Stromal cell of bone marrow (primary cell): ENCODE measurements around the gene DNAH10.
"Not testable (repeated sequence)": the region's sequence is repeated elsewhere in the genome, so short reads cannot be mapped to it uniquely, and the experiment has no call there.

Experiments
- DNase-seq: peaks from one replicate; pipeline ENCODE4 v3.0.0-alpha.2; 2012; ENCODE audit warnings: low read depth

DNAH10 gene

DNA sequence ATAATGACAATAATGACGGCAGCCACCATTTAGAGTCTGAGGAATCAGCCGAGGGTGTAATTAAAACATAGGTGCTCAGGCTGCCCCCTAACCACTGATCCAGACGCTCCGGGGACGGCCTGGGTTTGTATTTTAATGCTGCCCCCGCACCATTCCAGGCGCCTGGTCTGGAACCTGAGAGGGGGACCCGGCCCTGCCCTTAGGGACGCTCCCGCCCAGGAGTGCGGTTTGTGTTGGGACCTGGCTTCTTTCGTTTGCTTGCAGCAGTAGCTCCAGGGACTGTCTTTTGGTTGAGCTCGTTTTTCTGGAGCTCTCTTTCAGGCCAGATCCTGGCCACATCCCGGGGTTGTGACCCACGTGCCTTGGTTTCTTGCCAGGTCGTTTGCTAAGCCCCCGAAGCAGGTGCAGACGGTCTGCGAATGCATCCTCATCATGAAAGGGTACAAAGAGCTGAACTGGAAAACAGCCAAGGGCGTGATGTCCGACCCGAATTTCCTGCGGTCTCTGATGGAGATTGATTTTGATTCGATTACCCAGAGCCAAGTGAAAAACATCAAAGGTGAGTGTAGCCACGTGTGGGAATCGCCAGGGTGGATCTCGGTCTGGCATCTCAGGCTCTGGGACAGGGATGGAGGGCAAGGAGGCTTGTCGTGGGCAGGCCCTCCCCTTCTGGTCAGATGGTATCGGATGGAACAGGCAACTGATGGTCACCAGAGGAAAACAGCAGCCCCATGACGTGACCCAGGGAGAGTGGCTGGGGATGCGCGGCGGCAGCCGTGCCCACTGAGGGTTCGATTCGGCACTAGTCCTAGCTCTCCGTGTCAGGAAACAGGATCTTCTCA, 147.0 kb downstream of the DNAH10 start:
- no peak for DNase-seq

GRCh38 chr12:123910057-123910456, 148.0 kb downstream of the DNAH10 start:
- DNase-seq = no peak

DNA sequence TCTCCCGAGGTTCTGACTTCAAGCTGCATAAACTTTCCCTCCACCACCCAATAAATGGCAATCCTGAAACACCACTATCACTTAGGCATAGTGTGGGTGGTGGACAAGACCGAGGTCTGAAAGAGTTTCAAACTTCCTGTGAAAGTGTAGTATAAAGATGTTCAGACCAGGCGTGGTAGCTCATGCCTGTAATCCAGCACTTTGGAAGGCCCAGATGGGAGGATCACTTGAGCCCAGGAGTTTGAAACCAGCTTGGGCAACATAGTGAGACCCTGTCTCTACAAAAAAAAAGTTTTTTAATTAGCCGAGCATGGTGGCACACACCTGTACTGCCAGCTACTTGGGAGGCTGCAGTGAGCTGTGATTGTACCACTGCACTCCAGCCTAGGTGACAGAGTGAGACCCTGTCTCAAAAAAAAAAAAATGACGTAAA, 148.7 kb downstream of the DNAH10 start:
- no peak for DNase-seq

GRCh38 chr12:123911672-123912409, 149.7 kb downstream of the DNAH10 start:
- DNase-seq = not testable (repeated sequence)

DNA sequence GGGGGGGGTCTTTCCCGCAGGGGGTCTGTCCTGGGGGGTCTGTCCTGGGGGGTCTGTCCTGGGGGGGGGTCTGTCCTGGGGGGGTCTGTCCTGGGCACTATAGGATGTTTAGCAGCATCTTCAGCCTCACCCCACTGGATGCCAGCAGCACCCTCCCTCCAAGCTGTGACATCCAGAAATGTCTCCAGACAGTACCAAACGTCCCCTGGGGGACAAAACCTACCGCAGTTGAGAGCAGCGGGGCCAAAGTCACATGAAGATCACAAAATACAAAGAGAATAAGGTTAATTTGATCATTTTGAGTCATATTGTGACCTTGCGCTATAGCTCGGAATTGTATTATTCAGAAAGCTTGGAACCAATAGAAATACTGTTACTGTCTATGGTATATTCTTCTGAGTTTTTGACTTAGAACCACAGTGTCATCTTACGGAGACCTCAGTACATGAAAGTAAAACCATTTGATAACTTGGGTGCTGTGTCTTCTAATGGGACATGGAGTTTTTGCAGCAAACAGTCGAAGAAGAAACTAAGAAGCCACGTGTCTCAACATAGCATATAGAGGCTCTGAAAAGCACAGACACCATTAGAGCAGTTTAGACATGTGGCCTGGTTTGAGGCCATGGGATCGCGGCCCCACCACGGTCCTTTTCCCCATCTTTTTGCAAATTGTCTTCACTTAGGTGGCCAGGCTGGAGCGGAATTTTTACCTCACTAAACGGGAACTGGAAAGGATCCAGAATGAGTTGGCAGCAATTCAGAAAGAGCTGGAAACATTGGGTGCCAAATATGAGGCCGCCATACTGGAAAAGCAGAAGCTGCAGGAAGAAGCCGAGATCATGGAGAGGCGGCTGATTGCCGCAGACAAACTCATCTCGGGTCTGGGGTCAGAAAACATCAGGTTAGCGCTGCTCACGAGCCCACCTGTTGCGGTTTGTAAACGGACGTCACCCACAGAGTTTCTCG, 150.6 kb downstream of the DNAH10 start:
- no peak for DNase-seq

DNA sequence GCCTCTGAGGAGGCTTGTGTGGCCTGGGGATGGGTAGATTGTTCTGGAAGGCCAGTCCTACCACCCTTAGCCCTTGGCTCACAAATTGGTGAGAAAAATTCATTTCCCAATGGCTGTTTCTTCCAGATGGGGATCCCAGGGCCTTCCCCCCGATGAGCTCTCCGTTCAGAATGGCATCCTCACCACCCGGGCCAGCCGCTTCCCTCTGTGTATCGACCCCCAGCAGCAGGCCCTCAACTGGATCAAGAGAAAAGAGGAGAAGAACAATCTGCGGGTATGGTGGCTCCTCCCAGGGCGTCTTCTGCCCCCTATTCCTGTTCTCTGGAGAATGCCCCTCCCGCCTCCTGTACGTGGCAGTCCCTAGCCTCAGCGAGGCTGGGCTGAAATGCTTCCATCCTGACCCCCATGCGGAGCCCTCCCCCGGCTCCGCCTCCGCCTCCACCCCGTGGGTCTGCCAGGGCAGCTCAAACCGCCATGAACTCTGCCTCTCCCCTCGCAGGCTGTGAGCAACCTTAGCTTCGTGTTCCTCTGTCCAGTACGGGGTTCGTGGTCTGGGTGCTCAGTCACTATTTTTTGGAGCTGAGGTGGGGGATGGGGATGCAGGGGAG, 152.7 kb downstream of the DNAH10 start:
- DNase-seq = no peak

DNA sequence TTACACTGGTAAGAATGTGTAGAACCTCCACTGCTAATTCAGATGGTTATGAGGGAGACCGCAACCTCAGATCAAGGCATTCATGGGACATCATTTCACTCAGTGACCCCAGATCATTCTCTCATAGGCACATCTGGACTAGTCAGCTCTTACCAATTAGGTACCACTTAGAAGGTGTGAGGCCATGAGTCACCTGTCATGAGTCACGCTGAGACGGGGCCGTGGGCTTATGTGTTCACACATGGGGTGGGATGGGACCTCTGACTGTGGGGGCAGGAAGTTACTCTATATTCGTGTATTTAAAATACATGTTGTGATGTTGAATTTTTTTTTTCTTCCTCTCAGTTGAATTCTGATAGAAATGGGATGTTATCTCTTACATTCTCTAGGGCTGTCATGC, 154.6 kb downstream of the DNAH10 start:
- DNase-seq = no peak

DNA sequence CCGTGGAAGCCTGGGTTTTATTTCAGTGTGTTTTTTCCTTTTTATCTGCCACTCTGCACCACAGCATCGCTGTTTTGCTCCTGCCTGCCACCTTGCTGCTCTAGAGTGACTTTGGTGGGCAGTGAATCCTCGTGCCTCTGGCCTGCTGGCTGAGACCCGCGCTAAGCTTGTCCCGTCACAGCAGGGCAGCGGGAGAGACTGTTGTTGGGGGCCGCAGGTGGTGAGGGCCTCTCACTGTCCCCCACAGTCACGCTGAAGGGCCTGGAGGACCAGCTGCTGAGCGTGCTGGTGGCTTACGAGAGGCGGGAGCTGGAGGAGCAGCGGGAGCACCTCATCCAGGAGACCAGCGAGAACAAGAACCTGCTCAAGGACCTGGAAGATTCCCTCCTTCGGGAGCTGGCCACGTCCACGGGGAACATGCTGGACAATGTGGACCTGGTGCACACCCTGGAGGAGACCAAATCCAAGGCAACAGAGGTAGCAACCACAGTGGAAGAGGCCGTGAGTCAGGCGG, 155.3 kb downstream of the DNAH10 start:
- DNase-seq = no peak

DNA sequence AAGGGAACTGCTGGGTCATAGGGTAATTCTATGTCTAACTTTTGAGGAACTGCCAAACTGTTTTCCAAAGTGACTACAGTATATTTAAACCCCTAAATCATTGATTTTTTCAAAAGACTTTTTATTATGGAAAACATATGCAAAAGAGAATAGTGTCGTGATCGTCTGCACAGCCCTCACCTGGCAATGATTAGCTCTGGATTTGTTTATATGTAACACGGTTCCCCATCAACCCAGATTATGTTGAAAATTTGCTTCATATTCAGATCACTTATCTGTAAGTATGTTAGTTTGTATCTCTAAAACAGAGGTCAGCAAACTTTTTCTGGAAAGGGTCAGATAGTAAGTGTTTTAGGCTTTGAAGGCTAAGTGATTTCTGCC, 157.9 kb downstream of the DNAH10 start:
- no peak for DNase-seq

- no peak for DNase-seq
These were observed 160.9 kb downstream of the DNAH10 start for GRCh38 chr12:123923038-123923437.

DNA sequence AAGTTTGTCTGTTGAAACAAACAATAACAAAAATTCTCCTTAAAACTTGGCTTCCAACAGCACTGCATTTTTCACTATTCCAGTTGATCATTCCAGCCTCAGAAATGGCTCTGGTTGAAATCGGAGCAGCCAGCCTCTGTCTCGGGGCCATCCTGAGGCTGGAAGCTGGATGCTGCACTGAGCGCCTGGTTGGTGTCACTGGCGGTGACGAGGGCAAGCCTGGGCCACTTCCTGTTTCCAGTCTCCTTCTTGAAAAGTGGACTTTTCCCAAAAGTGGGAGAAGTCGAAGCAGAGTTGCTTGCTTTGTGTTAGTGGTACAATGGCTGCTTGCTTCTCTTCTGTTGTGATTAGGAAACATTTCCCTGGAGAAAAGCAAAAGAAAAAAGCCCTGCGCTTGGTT, 161.8 kb downstream of the DNAH10 start:
- DNase-seq = no peak

- no peak for DNase-seq
These were observed 162.4 kb downstream of the DNAH10 start for GRCh38 chr12:123924539-123924938.

GRCh38 chr12:123928274-123928865, 166.3 kb downstream of the DNAH10 start:
- DNase-seq = no peak

- DNase-seq = no peak
These were observed 166.8 kb downstream of the DNAH10 start for GRCh38 chr12:123928897-123929296.

DNA sequence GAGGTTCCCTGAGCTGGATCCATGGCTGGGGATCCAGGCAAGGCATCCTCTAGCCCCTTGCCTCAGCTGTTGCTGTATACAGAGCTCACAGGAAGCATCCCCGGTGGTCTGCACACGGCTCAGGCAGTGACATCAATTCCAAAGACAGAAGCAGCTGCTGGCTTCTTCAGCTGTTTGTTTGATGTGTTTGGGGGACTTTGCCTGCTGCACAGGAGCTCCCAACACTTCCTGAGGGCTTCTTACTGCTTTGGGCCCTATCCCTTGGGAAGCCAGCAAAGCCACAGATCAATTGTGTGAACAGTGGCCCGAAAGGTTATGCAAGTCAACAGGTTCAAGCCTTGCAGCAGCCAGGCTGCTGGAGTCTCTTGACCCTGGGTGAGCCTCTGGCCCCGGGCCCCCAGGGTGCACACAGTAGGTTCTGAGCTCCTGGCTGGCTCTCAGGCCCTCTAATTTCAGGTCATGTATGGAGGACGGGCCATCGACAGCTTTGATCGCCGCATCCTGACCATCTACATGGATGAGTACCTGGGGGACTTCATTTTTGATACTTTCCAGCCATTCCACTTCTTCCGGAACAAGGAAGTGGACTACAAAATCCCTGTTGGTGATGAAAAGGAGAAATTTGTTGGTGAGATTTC, 168.0 kb downstream of the DNAH10 start:
- no peak for DNase-seq

DNA sequence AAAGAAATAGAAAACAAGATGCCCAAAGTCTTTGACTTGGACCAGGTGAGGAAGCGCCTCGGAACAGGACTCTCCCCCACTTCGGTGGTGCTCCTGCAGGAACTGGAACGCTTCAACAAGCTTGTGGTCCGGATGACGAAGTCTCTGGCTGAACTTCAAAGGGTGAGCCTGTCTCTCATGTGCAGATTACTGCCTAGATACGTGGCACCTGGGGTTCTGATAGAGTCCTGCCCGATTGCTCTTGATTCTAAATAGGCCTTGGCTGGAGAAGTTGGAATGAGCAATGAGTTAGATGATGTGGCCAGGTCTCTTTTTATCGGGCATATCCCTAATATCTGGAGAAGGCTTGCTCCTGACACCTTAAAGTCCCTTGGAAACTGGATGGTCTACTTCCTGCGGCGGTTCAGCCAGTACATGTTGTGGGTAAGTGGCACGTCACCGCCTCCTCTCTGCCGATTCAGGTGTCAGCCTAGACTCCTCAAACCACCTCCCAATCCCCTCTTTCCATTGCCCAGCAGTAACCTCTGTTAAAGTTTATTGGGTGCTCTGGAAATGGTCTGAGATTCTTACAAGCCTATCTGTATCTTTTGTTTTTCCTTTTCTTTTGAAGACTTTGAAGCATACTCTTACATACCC, 169.7 kb downstream of the DNAH10 start:
- DNase-seq = no peak

DNA sequence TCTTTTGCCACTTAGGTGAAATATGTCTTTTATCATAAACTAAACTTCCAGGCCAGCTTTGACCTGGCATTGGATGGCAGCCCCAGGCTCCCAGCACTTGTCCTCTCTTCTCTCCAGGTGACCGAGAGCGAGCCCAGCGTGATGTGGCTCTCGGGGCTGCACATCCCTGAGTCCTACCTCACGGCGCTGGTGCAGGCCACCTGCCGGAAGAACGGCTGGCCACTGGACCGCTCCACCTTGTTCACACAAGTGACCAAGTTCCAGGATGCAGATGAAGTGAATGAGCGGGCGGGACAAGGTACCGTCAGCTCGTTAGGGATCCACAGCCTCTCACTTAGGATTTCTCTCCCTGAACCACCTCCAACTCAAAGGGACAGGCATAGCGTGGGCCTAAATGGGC, 171.1 kb downstream of the DNAH10 start:
- DNase-seq = no peak

- no peak for DNase-seq
These were observed 172.0 kb downstream of the DNAH10 start for GRCh38 chr12:123934016-123934620.

DNA sequence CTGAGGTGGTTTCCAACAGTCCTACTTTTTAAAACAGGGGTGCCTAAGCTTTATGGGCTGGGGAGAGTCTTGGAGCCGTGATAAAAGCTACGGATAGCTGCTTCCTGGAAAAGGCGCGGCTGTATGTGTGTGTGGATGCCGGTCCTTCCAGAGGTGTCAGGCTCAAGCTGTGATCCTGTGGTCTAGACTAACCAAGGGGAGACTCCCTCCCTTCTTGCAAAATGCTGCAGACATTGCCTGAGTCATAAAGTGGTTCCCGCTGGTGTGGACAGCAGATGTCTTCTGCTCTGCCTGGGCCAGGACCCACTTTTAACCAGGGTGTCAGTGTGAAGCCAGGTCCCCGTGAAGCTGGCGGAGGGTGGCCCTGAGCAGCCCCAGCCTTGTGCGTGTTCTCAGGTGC, 172.7 kb downstream of the DNAH10 start:
- no peak for DNase-seq

DNA sequence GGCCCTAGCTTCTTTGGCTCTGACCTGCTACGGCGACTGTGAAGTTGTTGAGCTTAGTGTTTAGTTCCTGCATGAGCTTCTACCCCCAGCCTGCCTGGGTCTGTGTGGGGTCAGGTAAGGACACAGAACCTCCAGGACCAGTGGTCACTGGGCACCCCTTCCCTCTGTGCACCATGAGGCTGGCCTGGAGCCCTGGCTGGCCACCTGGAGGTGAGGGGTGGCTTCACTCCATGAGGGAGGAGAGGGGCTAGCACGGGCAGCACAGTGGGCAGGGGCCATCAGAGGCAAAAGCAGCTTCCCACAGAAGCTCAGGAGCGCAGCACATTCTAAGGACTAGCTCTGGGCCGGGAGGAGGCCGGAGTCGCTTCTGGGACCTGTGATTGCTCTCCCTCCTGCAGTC, 173.9 kb downstream of the DNAH10 start:
- DNase-seq = no peak
